Osteoblast (primary cell): Measurements from ENCODE around the gene GSE1. TPM values are rescaled to one million over a fixed set of nuclear protein-coding genes. Genes with fewer than 3 reads are reported as not detected.
"Not testable (repeated sequence)": the region's sequence is repeated elsewhere in the genome, so short reads cannot be mapped to it uniquely, and the experiment has no call there.

Experiments used
- DNase-seq: peaks from one replicate; pipeline ENCODE4 v3.0.0; 2011; ENCODE audit warnings: low spot score, mixed read lengths; ENCODE audit not compliant: insufficient read length; ENCODE audit errors: missing footprints
- H2AFZ ChIP-seq: 2 replicates; pipeline ENCODE4 v1.6.0; 2011; ENCODE audit warnings: mild to moderate bottlenecking, low read length
- H3K27ac ChIP-seq: 2 replicates; pipeline ENCODE4 v1.5.1; 2011; ENCODE audit warnings: mild to moderate bottlenecking, low read depth, low read length, moderate library complexity
- H3K27me3 ChIP-seq: 2 replicates; pipeline ENCODE4 v1.6.0; 2012; ENCODE audit warnings: mild to moderate bottlenecking, control low read depth, inconsistent platforms, low read length, moderate library complexity; ENCODE audit not compliant: insufficient read depth
- H3K36me3 ChIP-seq: 2 replicates; pipeline ENCODE4 v1.5.1; 2011; ENCODE audit warnings: mild to moderate bottlenecking, low read length, control low read depth, moderate library complexity; ENCODE audit not compliant: insufficient read depth
- H3K4me1 ChIP-seq: 2 replicates; pipeline ENCODE4 v1.5.1; 2011; ENCODE audit warnings: mild to moderate bottlenecking, low read length, control low read depth, moderate library complexity; ENCODE audit not compliant: insufficient read depth
- H3K4me2 ChIP-seq: 2 replicates; pipeline ENCODE4 v1.6.0; 2011; ENCODE audit warnings: mild to moderate bottlenecking, low read length; ENCODE audit not compliant: insufficient read depth
- H3K4me3 ChIP-seq: fragments of 200-600 bp; sonication (generic); 3 replicates; pipeline ENCODE4 v1.5.1; 2012; ENCODE audit warnings: mild to moderate bottlenecking, low read length, inconsistent platforms; ENCODE audit not compliant: insufficient read depth
- H3K79me2 ChIP-seq: 2 replicates; pipeline ENCODE4 v1.6.0; 2012; ENCODE audit warnings: mild to moderate bottlenecking, low read length, control low read depth, inconsistent platforms; ENCODE audit not compliant: insufficient read depth
- H3K9me3 ChIP-seq: 2 replicates; pipeline ENCODE4 v1.5.1; 2011; ENCODE audit warnings: low read depth, low read length, control low read depth
- H4K20me1 ChIP-seq: 2 replicates; pipeline ENCODE4 v1.6.0; 2012; ENCODE audit warnings: mild to moderate bottlenecking, low read length, control low read depth; ENCODE audit not compliant: insufficient read depth
- total RNA-seq: library from RNA; depleted of rRNA; stranded (reverse); fragments of >200 nt; gene quantifications from 2 replicates; pipeline ENCODE4 v1.2.3, GENCODE V29; 2012
- TF ChIP-seq, protein P1 (sequence below): IDR thresholded peaks from 2 replicates; pipeline ENCODE4 v1.5.1; 2011; ENCODE audit warnings: mild to moderate bottlenecking, low read depth, low read length, moderate library complexity; ENCODE audit errors: extremely low read depth

Gene GSE1
- total RNA-seq, 1 donor: 49.6 TPM

- H3K79me2 ChIP-seq: peaks cover 87% of the 10 kb centered on the region
- H4K20me1 ChIP-seq: peaks cover 90% of the 10 kb centered on the region
Measured at GRCh38 chr16:85589688-85590505, 23.2 kb upstream of the GSE1 start.

GRCh38 chr16:85590506-85590832 is 22.7 kb upstream of the GSE1 start:
- H3K9me3 ChIP-seq: no peaks in the 10 kb centered on the region
- H3K27me3 ChIP-seq: no peaks in the 10 kb centered on the region
- H3K4me1 ChIP-seq: peaks cover 7% of the 10 kb centered on the region
- H4K20me1 ChIP-seq: peaks cover 90% of the 10 kb centered on the region
- H3K36me3 ChIP-seq: no peaks in the 10 kb centered on the region
- H3K4me2 ChIP-seq: no peak overlapping the region
- H2AFZ ChIP-seq: no peak overlapping the region
- H3K4me3 ChIP-seq: no peak overlapping the region
- TF ChIP-seq, protein P1, sequence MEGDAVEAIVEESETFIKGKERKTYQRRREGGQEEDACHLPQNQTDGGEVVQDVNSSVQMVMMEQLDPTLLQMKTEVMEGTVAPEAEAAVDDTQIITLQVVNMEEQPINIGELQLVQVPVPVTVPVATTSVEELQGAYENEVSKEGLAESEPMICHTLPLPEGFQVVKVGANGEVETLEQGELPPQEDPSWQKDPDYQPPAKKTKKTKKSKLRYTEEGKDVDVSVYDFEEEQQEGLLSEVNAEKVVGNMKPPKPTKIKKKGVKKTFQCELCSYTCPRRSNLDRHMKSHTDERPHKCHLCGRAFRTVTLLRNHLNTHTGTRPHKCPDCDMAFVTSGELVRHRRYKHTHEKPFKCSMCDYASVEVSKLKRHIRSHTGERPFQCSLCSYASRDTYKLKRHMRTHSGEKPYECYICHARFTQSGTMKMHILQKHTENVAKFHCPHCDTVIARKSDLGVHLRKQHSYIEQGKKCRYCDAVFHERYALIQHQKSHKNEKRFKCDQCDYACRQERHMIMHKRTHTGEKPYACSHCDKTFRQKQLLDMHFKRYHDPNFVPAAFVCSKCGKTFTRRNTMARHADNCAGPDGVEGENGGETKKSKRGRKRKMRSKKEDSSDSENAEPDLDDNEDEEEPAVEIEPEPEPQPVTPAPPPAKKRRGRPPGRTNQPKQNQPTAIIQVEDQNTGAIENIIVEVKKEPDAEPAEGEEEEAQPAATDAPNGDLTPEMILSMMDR: no peak
- H3K79me2 ChIP-seq: peaks cover 85% of the 10 kb centered on the region
- no peak for DNase-seq
- H3K27ac ChIP-seq: no peak overlapping the region

More at GRCh38 chr16:85589688-85590505, 23.2 kb upstream of the GSE1 start:
- H3K27me3 ChIP-seq: no peaks in the 10 kb centered on the region
- no peak for DNase-seq
- no peak overlapping the region for H3K4me2 ChIP-seq
- no peak overlapping the region for H2AFZ ChIP-seq
- H3K36me3 ChIP-seq: no peaks in the 10 kb centered on the region
- H3K27ac ChIP-seq: no peak overlapping the region
- no peaks in the 10 kb centered on the region for H3K9me3 ChIP-seq
- H3K4me3 ChIP-seq: no peak overlapping the region
- peaks cover 7% of the 10 kb centered on the region for H3K4me1 ChIP-seq
- TF ChIP-seq, protein P1: no peak

DNA sequence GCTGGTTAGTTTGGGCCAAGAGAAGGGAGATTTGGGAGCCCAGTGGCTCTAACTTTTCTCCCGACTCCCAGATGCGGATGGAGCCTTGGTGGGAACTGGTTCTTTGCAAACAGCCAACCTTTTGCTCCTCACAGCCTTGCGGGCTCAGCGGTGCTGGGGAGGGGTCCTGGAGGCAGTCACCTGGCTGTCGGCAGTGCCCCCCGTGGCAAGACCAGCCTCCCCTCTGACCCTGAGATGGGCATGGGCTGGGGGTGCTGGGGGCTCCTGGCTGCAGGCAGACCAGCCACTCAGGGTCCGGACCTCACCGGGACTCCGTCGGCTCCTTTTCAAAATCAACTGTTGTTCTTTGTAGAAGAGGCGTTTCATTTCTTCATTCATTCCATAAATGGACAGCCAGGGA is 21.7 kb upstream of the GSE1 start:
- no peaks in the 10 kb centered on the region for H3K27me3 ChIP-seq
- DNase-seq: no peak
- no peak overlapping the region for H3K27ac ChIP-seq
- H4K20me1 ChIP-seq: peaks cover 81% of the 10 kb centered on the region
- no peak overlapping the region for H3K4me2 ChIP-seq
- no peaks in the 10 kb centered on the region for H3K9me3 ChIP-seq
- H3K4me1 ChIP-seq: peaks cover 7% of the 10 kb centered on the region
- H2AFZ ChIP-seq: no peak overlapping the region
- peaks cover 82% of the 10 kb centered on the region for H3K79me2 ChIP-seq
- TF ChIP-seq, protein P1: no peak
- H3K4me3 ChIP-seq: no peak overlapping the region
- H3K36me3 ChIP-seq: no peaks in the 10 kb centered on the region

DNA sequence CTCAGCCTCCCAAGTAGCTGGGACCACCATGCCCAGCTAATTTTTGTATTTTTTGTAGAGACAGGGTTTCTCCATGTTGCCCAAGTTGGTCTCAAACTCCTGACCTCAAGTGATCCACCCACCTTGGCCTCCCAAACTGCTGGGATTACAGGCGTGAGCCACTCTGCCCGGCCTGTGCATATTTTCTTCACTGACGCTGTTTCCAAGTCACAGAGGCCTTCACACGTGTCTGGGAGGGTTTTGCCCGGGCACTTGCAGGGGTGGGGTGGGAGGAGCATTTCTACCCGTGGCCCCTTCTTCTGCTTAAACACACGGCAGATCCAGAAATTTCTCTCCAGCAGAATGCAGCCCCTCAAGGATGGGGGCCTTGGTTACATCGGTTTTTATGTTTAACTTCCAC is 20.8 kb upstream of the GSE1 start:
- H2AFZ ChIP-seq, DNase-seq, H3K4me1 ChIP-seq, H3K9me3 ChIP-seq, H3K36me3 ChIP-seq, H3K27ac ChIP-seq, H3K4me2 ChIP-seq, H3K4me3 ChIP-seq, H3K27me3 ChIP-seq: not testable (repeated sequence)
- H4K20me1 ChIP-seq: peaks cover 74% of the 10 kb centered on the region
- H3K79me2 ChIP-seq: peaks cover 74% of the 10 kb centered on the region
